Endothelial cell of umbilical vein (primary cell): ENCODE data around the gene MYO15A.

ENCODE experiments used
- POLR2AphosphoS5 ChIP-seq: IDR thresholded peaks from 2 replicates; pipeline ENCODE4 v1.6.1; 2012; ENCODE audit warnings: low read depth, mild to moderate bottlenecking, control low read depth, low read length, moderate library complexity; ENCODE audit not compliant: insufficient read depth
- TF ChIP-seq, protein P1 (sequence below), 2 donors: IDR thresholded peaks; 1 replicate in 1 of 2; 2 replicates in 1 of 2; pipeline ENCODE4 v1.5.1; 2011; ENCODE audit warnings: low read length in 2 of 2, mild to moderate bottlenecking in 2 of 2, moderate library complexity in 2 of 2, control low read depth in 1 of 2, inconsistent platforms in 1 of 2, low read depth in 1 of 2; ENCODE audit not compliant: insufficient read depth in 1 of 2; ENCODE audit errors: extremely low read depth in 1 of 2

DNA sequence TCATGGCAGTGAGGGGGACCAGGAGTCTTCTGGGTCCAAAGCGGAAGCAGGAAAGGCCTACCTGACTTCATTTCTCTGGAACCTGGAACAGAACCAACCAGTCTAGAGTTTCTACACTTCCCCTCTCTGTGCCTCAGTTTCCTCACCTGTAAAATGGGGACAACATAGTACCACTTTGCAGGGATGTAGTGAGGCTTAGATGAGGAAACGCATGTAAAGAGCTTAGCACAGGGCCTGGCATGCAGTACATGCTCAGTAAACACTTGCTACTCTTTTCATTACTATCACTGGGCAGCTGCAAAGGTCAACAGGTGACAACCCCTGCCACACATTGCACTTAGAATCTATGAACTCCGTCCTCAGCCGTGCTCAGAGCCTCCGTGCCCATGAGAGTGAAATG is 24.2 kb downstream of the MYO15A start:
- no peak for TF ChIP-seq POLR2AphosphoS5
- TF ChIP-seq, protein P1, sequence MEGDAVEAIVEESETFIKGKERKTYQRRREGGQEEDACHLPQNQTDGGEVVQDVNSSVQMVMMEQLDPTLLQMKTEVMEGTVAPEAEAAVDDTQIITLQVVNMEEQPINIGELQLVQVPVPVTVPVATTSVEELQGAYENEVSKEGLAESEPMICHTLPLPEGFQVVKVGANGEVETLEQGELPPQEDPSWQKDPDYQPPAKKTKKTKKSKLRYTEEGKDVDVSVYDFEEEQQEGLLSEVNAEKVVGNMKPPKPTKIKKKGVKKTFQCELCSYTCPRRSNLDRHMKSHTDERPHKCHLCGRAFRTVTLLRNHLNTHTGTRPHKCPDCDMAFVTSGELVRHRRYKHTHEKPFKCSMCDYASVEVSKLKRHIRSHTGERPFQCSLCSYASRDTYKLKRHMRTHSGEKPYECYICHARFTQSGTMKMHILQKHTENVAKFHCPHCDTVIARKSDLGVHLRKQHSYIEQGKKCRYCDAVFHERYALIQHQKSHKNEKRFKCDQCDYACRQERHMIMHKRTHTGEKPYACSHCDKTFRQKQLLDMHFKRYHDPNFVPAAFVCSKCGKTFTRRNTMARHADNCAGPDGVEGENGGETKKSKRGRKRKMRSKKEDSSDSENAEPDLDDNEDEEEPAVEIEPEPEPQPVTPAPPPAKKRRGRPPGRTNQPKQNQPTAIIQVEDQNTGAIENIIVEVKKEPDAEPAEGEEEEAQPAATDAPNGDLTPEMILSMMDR (IDR thresholded peaks at IDR 0.05; ENCODE audit: extremely low read depth in 1 of 2, insufficient read depth in 1 of 2, low read depth in 1 of 2, low read length in 2 of 2), result no peak
